IPS-20b (cell line): ENCODE results near the gene EPHA3.

Experiments
- H3K27ac ChIP-seq: one replicate; pipeline ENCODE4 v1.5.1; 2013; ENCODE audit warnings: low read length
- H3K27me3 ChIP-seq: 2 replicates; pipeline ENCODE4 v1.6.1; 2013; ENCODE audit warnings: mild to moderate bottlenecking, low read length, inconsistent platforms; ENCODE audit not compliant: insufficient read depth
- H3K36me3 ChIP-seq: 2 replicates; pipeline ENCODE4 v1.6.1; 2013; ENCODE audit warnings: low read depth, mild to moderate bottlenecking, inconsistent platforms, low read length, moderate library complexity; ENCODE audit not compliant: insufficient read depth
- H3K4me1 ChIP-seq: 2 replicates; pipeline ENCODE4 v1.6.1; 2013; ENCODE audit warnings: mild to moderate bottlenecking, control low read depth, inconsistent platforms, low read length, moderate library complexity; ENCODE audit not compliant: insufficient read depth
- H3K4me3 ChIP-seq: 2 replicates; pipeline ENCODE4 v1.5.1; 2013; ENCODE audit warnings: mild to moderate bottlenecking, low read length, inconsistent platforms
- H3K9ac ChIP-seq: 2 replicates; pipeline ENCODE4 v1.6.1; 2013; ENCODE audit warnings: low read depth, mild to moderate bottlenecking, inconsistent platforms, low read length, moderate library complexity
- H3K9me3 ChIP-seq: 2 replicates; pipeline ENCODE4 v1.6.1; 2013; ENCODE audit warnings: mild to moderate bottlenecking, low read depth, low read length, inconsistent platforms; ENCODE audit not compliant: insufficient read depth

The EPHA3 gene

GRCh38 chr3:89289574-89290190, 182.3 kb downstream of the EPHA3 start:
- H3K36me3 ChIP-seq = no peaks in the 10 kb centered on the region
- peaks cover 6% of the 10 kb centered on the region; the same call in 1 of the 2 replicates for H3K9me3 ChIP-seq
- H3K4me1 ChIP-seq = no peaks in the 10 kb centered on the region
- no peak overlapping the region for H3K27ac ChIP-seq
- H3K9ac ChIP-seq = no peak overlapping the region
- no peak overlapping the region for H3K4me3 ChIP-seq
- no peaks in the 10 kb centered on the region for H3K27me3 ChIP-seq

- Histone ChIP-seq H3K27me3 (no peaks in the 10 kb centered on the region), H3K36me3 (no peaks in the 10 kb centered on the region), H3K27ac (no peak overlapping the region), H3K4me3 (no peak overlapping the region), H3K9ac (no peak overlapping the region), H3K9me3 (peaks cover 6% of the 10 kb centered on the region; the same call in 1 of the 2 replicates), H3K4me1 (no peaks in the 10 kb centered on the region)
Observed at GRCh38 chr3:89297199-89297598, 189.8 kb downstream of the EPHA3 start.

- Histone ChIP-seq H3K4me3 (no peak overlapping the region), H3K27ac (no peak overlapping the region), H3K27me3 (no peaks in the 10 kb centered on the region), H3K4me1 (no peaks in the 10 kb centered on the region), H3K9me3 (no peaks in the 10 kb centered on the region), H3K9ac (no peak overlapping the region), H3K36me3 (no peaks in the 10 kb centered on the region)
Observed at GRCh38 chr3:89300526-89300925, 193.1 kb downstream of the EPHA3 start.

DNA sequence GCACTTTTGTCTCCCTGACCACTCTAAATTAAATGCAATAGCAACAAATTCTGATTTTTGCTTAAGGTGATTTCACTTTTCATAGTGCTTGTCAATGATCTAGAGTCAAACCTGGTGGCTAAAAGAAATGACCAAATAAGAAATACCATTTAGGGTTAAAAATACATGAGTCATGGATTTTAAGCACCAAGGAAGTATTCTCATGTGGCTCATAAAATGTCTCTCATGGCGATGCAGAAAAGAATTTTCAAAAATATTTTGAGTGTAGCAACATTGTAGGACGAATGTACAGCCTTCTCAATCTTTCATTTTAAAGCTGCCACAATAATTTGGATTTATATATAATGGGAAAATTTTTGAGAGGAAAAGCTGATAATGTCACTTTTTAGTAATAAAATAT, 193.6 kb downstream of the EPHA3 start:
- Histone ChIP-seq H3K9me3 (no peaks in the 10 kb centered on the region), H3K27ac (no peak overlapping the region), H3K9ac (no peak overlapping the region), H3K4me1 (no peaks in the 10 kb centered on the region), H3K27me3 (no peaks in the 10 kb centered on the region), H3K36me3 (no peaks in the 10 kb centered on the region), H3K4me3 (no peak overlapping the region)

- Histone ChIP-seq H3K27ac (no peak overlapping the region), H3K4me1 (no peaks in the 10 kb centered on the region), H3K9ac (no peak overlapping the region), H3K4me3 (no peak overlapping the region), H3K9me3 (no peaks in the 10 kb centered on the region), H3K36me3 (no peaks in the 10 kb centered on the region), H3K27me3 (no peaks in the 10 kb centered on the region)
Observed at GRCh38 chr3:89303701-89304100, 196.3 kb downstream of the EPHA3 start.

DNA sequence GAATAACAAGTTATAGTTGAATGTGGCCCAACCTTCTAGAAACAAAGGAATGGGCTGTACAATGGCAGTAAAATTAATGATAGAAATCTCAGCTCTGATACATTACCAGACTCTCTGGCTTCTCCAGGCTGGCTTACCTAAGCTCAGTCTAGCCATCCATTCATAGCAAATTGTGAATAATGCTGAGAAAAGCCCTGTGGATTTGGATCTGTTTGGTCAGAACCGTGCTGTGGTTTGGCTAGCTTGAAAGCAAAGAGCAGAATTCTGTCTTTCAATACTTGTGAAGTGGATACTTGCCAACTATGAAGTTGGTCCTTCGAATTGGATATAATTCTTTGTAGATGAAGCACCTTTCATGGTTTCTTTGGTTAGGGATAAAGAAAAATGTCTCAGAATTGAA, 199.1 kb downstream of the EPHA3 start:
- Histone ChIP-seq H3K9me3 (no peaks in the 10 kb centered on the region), H3K4me1 (no peaks in the 10 kb centered on the region), H3K27me3 (no peaks in the 10 kb centered on the region), H3K36me3 (no peaks in the 10 kb centered on the region), H3K4me3 (no peak overlapping the region), H3K27ac (no peak overlapping the region), H3K9ac (no peak overlapping the region)

DNA sequence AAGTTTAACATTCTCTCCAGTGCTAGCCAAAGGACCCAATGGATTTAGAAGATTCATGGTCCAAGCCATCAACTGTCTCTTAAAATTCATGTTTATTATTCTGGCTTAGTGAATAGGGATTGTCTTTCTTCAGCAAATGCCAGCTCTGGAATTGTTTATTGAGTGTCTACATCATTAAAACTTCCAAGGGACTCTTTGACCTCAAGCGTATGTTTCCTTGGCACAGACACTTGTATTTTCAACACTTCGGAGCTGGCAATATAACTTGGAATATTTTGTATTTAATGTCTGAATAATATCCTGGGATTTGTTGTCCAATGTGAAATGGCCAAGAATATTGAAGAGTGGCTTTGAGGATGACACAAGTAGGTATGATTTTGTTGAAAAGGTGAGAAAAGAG, 204.2 kb downstream of the EPHA3 start:
- no peaks in the 10 kb centered on the region for H3K9me3 ChIP-seq
- no peak overlapping the region for H3K9ac ChIP-seq
- no peaks in the 10 kb centered on the region for H3K36me3 ChIP-seq
- H3K27ac ChIP-seq = no peak overlapping the region
- no peak overlapping the region for H3K4me3 ChIP-seq
- no peaks in the 10 kb centered on the region for H3K4me1 ChIP-seq
- H3K27me3 ChIP-seq = no peaks in the 10 kb centered on the region

DNA sequence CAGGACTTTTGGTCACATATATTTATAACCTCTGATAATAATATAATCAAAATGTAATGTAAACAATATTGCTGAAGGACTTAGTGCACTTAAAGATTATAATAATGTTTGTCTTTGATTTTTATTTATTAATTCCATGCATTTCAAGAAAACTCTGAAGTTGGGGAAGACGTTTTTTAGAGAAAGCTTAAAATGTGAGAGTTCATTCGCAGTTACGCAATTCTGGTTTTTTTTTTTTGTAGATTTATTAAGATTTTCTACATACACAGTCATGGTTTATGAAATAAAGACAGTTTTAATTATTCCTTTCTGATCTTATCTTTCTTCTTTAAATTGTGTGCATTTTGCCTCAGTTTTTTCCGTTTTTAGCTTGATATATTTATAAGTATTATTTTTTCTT, 204.7 kb downstream of the EPHA3 start:
- H3K27me3 ChIP-seq = no peaks in the 10 kb centered on the region
- no peak overlapping the region for H3K4me3 ChIP-seq
- no peaks in the 10 kb centered on the region for H3K9me3 ChIP-seq
- H3K9ac ChIP-seq = no peak overlapping the region
- no peak overlapping the region for H3K27ac ChIP-seq
- H3K36me3 ChIP-seq = no peaks in the 10 kb centered on the region
- H3K4me1 ChIP-seq = no peaks in the 10 kb centered on the region

DNA sequence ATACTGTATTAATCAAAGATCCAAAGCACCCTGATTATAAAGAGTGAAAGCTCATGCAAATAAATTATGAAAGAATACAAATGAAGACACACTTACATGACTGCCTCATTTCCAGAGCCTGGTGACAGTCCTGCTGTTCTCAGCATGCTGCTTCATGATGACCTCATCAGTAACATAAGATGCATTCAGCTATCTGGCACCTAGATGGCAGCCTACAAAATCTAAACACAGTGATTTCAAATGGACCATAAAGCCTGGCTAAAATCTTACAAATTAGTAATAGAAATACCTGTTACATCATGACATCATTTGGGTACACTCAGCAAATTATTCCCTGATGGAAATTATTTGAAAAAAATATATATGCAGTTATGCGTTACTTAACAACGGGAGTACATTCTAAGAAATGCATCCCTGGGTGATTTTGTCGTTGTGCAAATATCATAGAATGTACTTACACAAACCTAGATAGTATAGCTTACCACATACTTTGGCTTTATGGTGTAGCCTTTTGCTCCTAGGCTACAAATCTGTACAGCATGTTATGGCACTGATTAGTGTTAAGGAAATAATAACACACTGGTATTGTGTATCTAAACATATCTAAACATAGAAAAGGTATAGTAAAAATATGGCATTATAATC, 207.2 kb downstream of the EPHA3 start:
- H3K9ac ChIP-seq = no peak overlapping the region
- no peaks in the 10 kb centered on the region for H3K27me3 ChIP-seq
- H3K9me3 ChIP-seq = no peaks in the 10 kb centered on the region
- no peak overlapping the region for H3K4me3 ChIP-seq
- no peak overlapping the region for H3K27ac ChIP-seq
- H3K4me1 ChIP-seq = no peaks in the 10 kb centered on the region
- H3K36me3 ChIP-seq = no peaks in the 10 kb centered on the region

DNA sequence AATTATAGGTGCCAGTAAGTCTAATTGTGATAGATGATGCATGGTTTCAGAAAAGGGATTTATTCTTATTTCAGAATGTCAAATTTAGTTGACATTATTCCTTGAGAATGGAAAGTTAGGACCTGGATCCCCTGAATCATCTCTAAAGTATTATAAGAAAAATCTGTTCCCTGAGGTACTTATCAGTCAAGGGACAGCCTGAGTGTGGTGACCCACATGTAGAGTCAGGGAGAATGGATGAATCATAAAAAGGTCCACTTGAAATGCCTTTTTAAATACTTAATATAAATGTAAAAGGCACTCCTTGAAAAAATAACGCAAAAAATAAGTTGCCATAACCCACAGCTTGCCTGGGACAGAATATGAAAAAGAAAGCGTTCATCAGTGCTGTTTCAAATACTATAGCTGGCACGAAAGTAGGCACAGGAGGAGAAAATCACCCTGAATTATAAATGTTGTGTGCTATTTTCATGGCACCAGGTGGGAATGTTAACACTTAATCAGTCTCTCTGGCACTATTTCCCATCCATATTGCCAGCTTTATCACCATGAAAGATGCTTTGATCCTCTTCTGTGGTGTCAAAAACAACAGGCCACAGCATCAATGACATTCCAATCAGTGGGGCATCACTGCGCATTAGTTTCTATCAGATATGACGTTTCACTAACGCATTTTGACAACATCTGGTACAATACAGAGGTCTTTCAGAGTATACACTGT, 208.5 kb downstream of the EPHA3 start:
- Histone ChIP-seq H3K4me1 (no peaks in the 10 kb centered on the region), H3K9ac (no peak overlapping the region), H3K4me3 (no peak overlapping the region), H3K36me3 (no peaks in the 10 kb centered on the region), H3K27me3 (no peaks in the 10 kb centered on the region), H3K9me3 (no peaks in the 10 kb centered on the region), H3K27ac (no peak overlapping the region)

DNA sequence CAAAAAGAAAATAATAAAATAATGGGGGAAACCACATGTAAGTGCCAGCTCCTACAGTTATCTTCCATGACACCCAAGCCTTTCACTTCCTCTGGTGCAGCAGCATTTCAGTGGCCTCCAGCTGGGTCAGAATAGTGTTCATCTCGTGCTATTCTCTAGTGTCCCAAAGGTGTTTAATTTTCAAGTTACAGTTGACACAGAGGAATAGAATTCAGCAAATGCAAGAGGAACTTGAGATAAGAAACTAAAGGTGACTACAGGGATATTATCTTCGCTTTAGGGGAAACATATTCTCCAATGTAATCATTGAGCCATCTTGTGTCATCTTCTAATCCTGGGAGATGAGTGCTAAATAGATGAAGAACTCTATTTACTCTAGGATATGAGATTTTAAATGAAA, 212.8 kb downstream of the EPHA3 start:
- Histone ChIP-seq H3K36me3 (no peaks in the 10 kb centered on the region), H3K27ac (no peak overlapping the region), H3K9ac (no peak overlapping the region), H3K4me1 (no peaks in the 10 kb centered on the region), H3K9me3 (no peaks in the 10 kb centered on the region), H3K4me3 (no peak overlapping the region), H3K27me3 (no peaks in the 10 kb centered on the region)

DNA sequence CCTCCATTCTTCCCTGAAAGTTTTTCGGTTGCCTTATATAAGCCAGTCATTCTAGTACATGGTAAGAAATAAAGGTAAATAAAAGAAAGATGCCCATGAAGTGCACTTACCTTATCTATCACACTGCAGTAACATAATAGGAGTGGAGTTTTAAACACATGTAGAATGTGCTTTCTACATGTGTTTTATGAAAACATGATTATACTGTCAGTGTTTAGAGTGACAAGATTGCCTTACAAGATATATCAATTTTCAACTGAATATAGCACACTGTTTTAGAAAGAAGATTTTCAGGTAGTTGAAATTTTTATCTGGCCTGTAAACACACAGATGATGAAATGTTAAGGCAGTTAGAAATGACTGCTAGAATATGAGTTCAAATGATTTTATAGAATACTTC, 219.6 kb downstream of the EPHA3 start:
- no peak overlapping the region for H3K27ac ChIP-seq
- no peak overlapping the region for H3K4me3 ChIP-seq
- no peak overlapping the region for H3K9ac ChIP-seq
- H3K27me3 ChIP-seq = no peaks in the 10 kb centered on the region
- H3K4me1 ChIP-seq = peaks cover 6% of the 10 kb centered on the region
- H3K36me3 ChIP-seq = no peaks in the 10 kb centered on the region
- H3K9me3 ChIP-seq = no peaks in the 10 kb centered on the region
